IMR-90 (cell line): ENCODE results near the gene DCLK1. TPM values are rescaled to one million over a fixed set of nuclear protein-coding genes. Genes with fewer than 3 reads are reported as not detected.

Experiments used
- ATAC-seq: fragments of 200-7000 bp; cut with Tn5 transposase; 2 replicates; pipeline ENCODE4 v1.9.1; 2020; ENCODE audit warnings: low read depth, mild to moderate bottlenecking, moderate library complexity
- BruUV-seq: library from RNA; stranded (reverse); fragments of 400-500 nt; replicated peaks from 2 replicates; lab custom pipeline; 2021; lab: Mats Ljungman, UMichigan
- CTCF ChIA-PET: fragments of 300-600 bp; formaldehyde crosslinking; extraction: SDS; loops from one replicate; lab custom pipeline; 2021; ENCODE audit warnings: antibody characterized with exemption; lab: Yijun Ruan, JAX
- POLR2A ChIA-PET: fragments of 300-600 bp; sonication (Branson Sonifier 250); formaldehyde crosslinking; loops from one replicate; lab custom pipeline; 2022; ENCODE audit warnings: antibody characterized with exemption; ENCODE audit not compliant: unreplicated experiment; lab: Charles Lee
- DNase-seq: peaks from one replicate; pipeline ENCODE4 v3.0.0; 2013
- H2AFZ ChIP-seq: replicated peaks from 2 replicates; pipeline ENCODE3; 2013; ENCODE audit warnings: low read length, mild to moderate bottlenecking; ENCODE audit not compliant: poor library complexity
- H2AK5ac ChIP-seq: 2 replicates; pipeline ENCODE4 v1.6.1; 2013; ENCODE audit warnings: low read depth, low read length, inconsistent platforms
- H2AK9ac ChIP-seq: replicated peaks from 2 replicates; pipeline ENCODE3; 2013; ENCODE audit warnings: mild to moderate bottlenecking, low read depth, low read length, moderate library complexity; ENCODE audit not compliant: poor library complexity
- H2BK120ac ChIP-seq: 2 replicates; pipeline ENCODE4 v1.6.1; 2013; ENCODE audit warnings: low read depth, low read length, inconsistent platforms
- H2BK15ac ChIP-seq: 3 replicates; pipeline ENCODE4 v1.6.1; 2013; ENCODE audit warnings: low read depth, low read length, inconsistent platforms
- H2BK20ac ChIP-seq: 2 replicates; pipeline ENCODE4 v1.6.1; 2013; ENCODE audit warnings: low read depth, mild to moderate bottlenecking, inconsistent platforms, low read length, moderate library complexity
- H2BK5ac ChIP-seq: 2 replicates; pipeline ENCODE4 v1.6.1; 2013; ENCODE audit warnings: mild to moderate bottlenecking, low read depth, low read length, inconsistent platforms; ENCODE audit not compliant: poor library complexity, severe bottlenecking
- H3K14ac ChIP-seq: replicated peaks from 2 replicates; pipeline ENCODE4 v1.6.1; 2013; ENCODE audit warnings: low read depth, low read length, inconsistent platforms
- H3K18ac ChIP-seq: 2 replicates; pipeline ENCODE4 v1.6.1; 2013; ENCODE audit warnings: low read depth, low read length, control low read depth
- H3K23ac ChIP-seq: 2 replicates; pipeline ENCODE4 v1.6.1; 2013; ENCODE audit warnings: low read depth, low read length, inconsistent platforms
- H3K27ac ChIP-seq: 2 replicates; pipeline ENCODE4 v1.5.1; 2013; ENCODE audit warnings: mild to moderate bottlenecking, control low read depth, low read length; ENCODE audit not compliant: insufficient read depth
- H3K27me3 ChIP-seq: 2 replicates; pipeline ENCODE4 v1.6.1; 2013; ENCODE audit warnings: low read length; ENCODE audit not compliant: control insufficient read depth, insufficient read depth
- H3K36me3 ChIP-seq: 2 replicates; pipeline ENCODE4 v1.6.1; 2013; ENCODE audit warnings: low read length, mixed read lengths; ENCODE audit not compliant: control insufficient read depth, insufficient read depth
- H3K4ac ChIP-seq: 2 replicates; pipeline ENCODE4 v1.6.1; 2013; ENCODE audit warnings: low read depth, low read length, inconsistent platforms
- H3K4me1 ChIP-seq: 2 replicates; pipeline ENCODE4 v1.6.1; 2013; ENCODE audit warnings: low read length, mixed read lengths; ENCODE audit not compliant: control insufficient read depth, insufficient read depth
- H3K4me2 ChIP-seq: 2 replicates; pipeline ENCODE4 v1.6.1; 2013; ENCODE audit warnings: low read depth, mild to moderate bottlenecking, control low read depth, low read length, moderate library complexity
- H3K4me3 ChIP-seq: 2 replicates; pipeline ENCODE4 v1.5.1; 2013; ENCODE audit warnings: low read depth, mild to moderate bottlenecking, control low read depth, low read length, moderate library complexity; ENCODE audit not compliant: insufficient read depth
- H3K56ac ChIP-seq: 2 replicates; pipeline ENCODE4 v1.6.1; 2013; ENCODE audit warnings: low read length, inconsistent platforms; ENCODE audit not compliant: insufficient read depth; ENCODE audit errors: extremely low read depth
- H3K79me1 ChIP-seq, 2 experiments: 2 replicates each; pipeline ENCODE4 v1.6.1; 2013; ENCODE audit warnings: low read length in 2 of 2, inconsistent platforms in 1 of 2, low read depth in 1 of 2
- H3K9ac ChIP-seq: 2 replicates; pipeline ENCODE4 v1.6.1; 2013; ENCODE audit warnings: low read depth, low read length, control low read depth
- H3K9me1 ChIP-seq: 2 replicates; pipeline ENCODE4 v1.6.1; 2013; ENCODE audit warnings: low read length, inconsistent platforms; ENCODE audit not compliant: insufficient read depth
- H3K9me3 ChIP-seq: 2 replicates; pipeline ENCODE4 v1.6.1; 2013; ENCODE audit warnings: low read length; ENCODE audit not compliant: control insufficient read depth, insufficient read depth
- H4K20me1 ChIP-seq: 2 replicates; pipeline ENCODE4 v1.6.1; 2013; ENCODE audit warnings: low read length, inconsistent platforms; ENCODE audit not compliant: insufficient read depth
- H4K5ac ChIP-seq: 2 replicates; pipeline ENCODE4 v1.6.1; 2013; ENCODE audit warnings: mild to moderate bottlenecking, low read depth, low read length, control low read depth
- H4K8ac ChIP-seq, 2 experiments: 2 replicates each; pipeline ENCODE4 v1.6.1; 2013; ENCODE audit warnings: low read depth in 2 of 2, low read length in 2 of 2, control low read depth in 1 of 2, inconsistent platforms in 1 of 2
- H4K91ac ChIP-seq: 2 replicates; pipeline ENCODE4 v1.6.1; 2013; ENCODE audit warnings: low read depth, low read length, inconsistent platforms; ENCODE audit not compliant: insufficient read depth
- CEBPB ChIP-seq: IDR thresholded peaks from 2 replicates; pipeline ENCODE4 v1.6.1; 2012; ENCODE audit warnings: low read depth, low read length, improper control_type of control experiment
- FOS ChIP-seq: fragments of 150-350 bp; IDR thresholded peaks from 2 replicates; pipeline ENCODE4 v1.6.1; 2016; ENCODE audit warnings: low read depth, low read length
- POLR2A ChIP-seq: IDR thresholded peaks from 2 replicates; pipeline ENCODE4 v1.6.1; 2012; ENCODE audit warnings: mild to moderate bottlenecking, low read depth, low read length
- RAD21 ChIP-seq: IDR thresholded peaks from 2 replicates; pipeline ENCODE4 v1.6.1; 2012; ENCODE audit warnings: low read length, improper control_type of control experiment
- RFX5 ChIP-seq: IDR thresholded peaks from 2 replicates; pipeline ENCODE4 v1.8.0; 2012; ENCODE audit warnings: low read depth, mild to moderate bottlenecking, low read length, moderate library complexity
- WGBS, 2 experiments: methylation state at CpG; one replicate each; pipeline versions ENCODE4 v1.1.5 to v1.1.7; 2013; ENCODE audit warnings: missing lambda C conversion rate in 2 of 2; ENCODE audit not compliant: insufficient read length in 1 of 2; ENCODE audit errors: extremely low coverage in 2 of 2; 5-methylcytosine and 5-hydroxymethylcytosine counted together
- dilution Hi-C: fragments of 300-500 bp; cut with HindIII; formaldehyde crosslinking; loops from one replicate; pipeline ENCODE4 v1.14.3; 2018; ENCODE audit warnings: low sequenced_read_pairs; ENCODE audit not compliant: unreplicated experiment
- in situ Hi-C: fragments of 300-500 bp; cut with MboI; formaldehyde crosslinking; loops from 3 replicates; pipeline ENCODE4 v1.14.3; 2019; ENCODE audit warnings: low sequenced_read_pairs, inconsistent platforms, mixed read lengths
- intact Hi-C: fragments of 100-400 bp; cut with micrococcal nuclease; formaldehyde crosslinking; loops from 2 replicates; pipeline ENCODE4 v1.10.0; 2022
- polyA plus RNA-seq, 3 experiments: library from polyadenylated mRNA; depleted of rRNA; stranded (reverse); fragments of >200 nt; gene quantifications; 2 replicates each; pipeline ENCODE4 v1.2.3, GENCODE V29; 2012; ENCODE audit warnings: low replicate concordance in 1 of 3
- total RNA-seq: library from RNA; depleted of rRNA; stranded (reverse); fragments of >200 nt; gene quantifications from 2 replicates; pipeline ENCODE4 v1.2.3, GENCODE V29; 2012

Gene DCLK1
- total and polyA plus RNA-seq, 2 of the 4 experiments (the other 2 are of a cell fraction): under 0.01 to 0.02 TPM

DNA sequence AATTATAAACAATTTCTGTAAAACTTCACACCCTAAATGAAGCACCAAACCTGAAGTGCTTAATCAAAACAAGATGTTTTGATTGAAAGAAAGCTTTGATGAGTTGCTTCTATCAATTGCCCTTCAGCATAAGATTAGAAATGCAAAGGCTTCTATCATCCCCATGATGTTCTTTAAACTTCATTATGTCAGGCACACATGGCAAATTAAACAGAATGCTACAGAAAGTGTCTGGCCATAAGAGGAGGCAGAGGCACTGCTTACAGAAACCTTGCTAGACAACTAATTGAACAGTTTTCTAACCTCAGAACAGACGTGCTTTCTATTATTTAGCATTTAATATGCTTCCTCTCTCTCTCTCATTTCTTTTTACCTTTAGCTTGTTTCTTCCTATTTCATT lies 228.1 kb downstream of the DCLK1 start:
- H2AK5ac ChIP-seq: no peak overlapping the region
- dilution Hi-C loops: no loop called here
- no peak overlapping the region for H2BK5ac ChIP-seq
- no peak overlapping the region for H3K4ac ChIP-seq
- no peak overlapping the region for H2BK120ac ChIP-seq
- ChIA-PET CTCF (interaction anchor here (0.7 to 0.9 kb wide), 2 partner anchors 46 to 303 kb away, joined by 3 read pairs; no protein-coding TSS in a partner anchor), POLR2A (no interaction called here)
- H2AFZ ChIP-seq: no peak overlapping the region
- in situ Hi-C loops: no loop called here
- H4K8ac ChIP-seq: no peak overlapping the region
- no peak overlapping the region for H3K4me2 ChIP-seq
- H2BK20ac ChIP-seq: no peak overlapping the region
- H3K4me3 ChIP-seq: no peak overlapping the region
- H3K14ac ChIP-seq: no peak overlapping the region
- no peaks in the 10 kb centered on the region for H3K4me1 ChIP-seq
- TF ChIP-seq CEBPB: no peak
- TF ChIP-seq RFX5: no peak
- no peak for TF ChIP-seq FOS
- TF ChIP-seq RAD21: no peak
- no peak for TF ChIP-seq POLR2A
- no peak overlapping the region for H3K9ac ChIP-seq
- H3K36me3 ChIP-seq: no peaks in the 10 kb centered on the region
- no peaks in the 10 kb centered on the region for H4K20me1 ChIP-seq
- ATAC-seq (no peak), DNase-seq (no peak)
- H2BK15ac ChIP-seq: no peak overlapping the region
- H3K27me3 ChIP-seq: no peaks in the 10 kb centered on the region
- no peak overlapping the region for H3K56ac ChIP-seq
- no peak overlapping the region for H3K23ac ChIP-seq
- no peaks in the 10 kb centered on the region for H3K9me1 ChIP-seq
- no peak overlapping the region for H3K27ac ChIP-seq
- H4K91ac ChIP-seq: no peak overlapping the region
- no peak overlapping the region for H4K5ac ChIP-seq
- H3K79me1 ChIP-seq: no peaks in the 10 kb centered on the region
- H2AK9ac ChIP-seq: no peak overlapping the region
- intact Hi-C loops: no loop called here
- H3K9me3 ChIP-seq: no peaks in the 10 kb centered on the region
- no peak overlapping the region for H3K18ac ChIP-seq
- BruUV-seq: no TSS peak
- no CpG with 5 or more reads among the region's 1 CpG for WGBS, 2 experiments
